Measurements from ENCODE around the gene ELMO1. TPM values are rescaled to one million over a fixed set of nuclear protein-coding genes. Genes with fewer than 3 reads are reported as not detected.

Gene ELMO1
- total and polyA plus RNA-seq, 2 experiments from 2014 or later = 6.5 to 24.9 TPM

DNA sequence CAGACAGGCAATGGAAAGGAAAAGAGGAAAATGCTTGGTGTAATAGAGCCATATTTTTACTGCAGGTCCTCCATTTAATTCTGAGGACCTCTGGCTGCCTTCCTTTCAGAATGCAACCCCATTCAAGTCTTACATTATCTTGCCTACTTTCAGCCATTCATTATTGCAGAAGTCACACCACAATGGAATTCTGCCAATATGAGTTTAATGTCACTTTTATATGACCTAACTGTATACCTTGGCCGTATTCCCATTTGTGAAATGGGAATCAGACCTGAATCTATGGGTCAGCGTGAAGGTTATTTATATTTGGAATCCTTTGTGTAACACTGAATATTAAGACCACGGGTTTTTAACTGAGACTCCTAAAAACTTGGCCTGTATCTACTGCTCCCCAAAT lies 482.6 kb downstream of the ELMO1 start:
- ATAC-seq = no peak
- H3K36me3 ChIP-seq (ENCODE audit: insufficient read depth) = no peaks in the 10 kb centered on the region
- H3K79me2 ChIP-seq (replicated peaks; ENCODE audit: insufficient read depth) = no peaks in the 10 kb centered on the region
- H3K4me3 ChIP-seq = no peak overlapping the region
- TF ChIP-seq, protein P1, sequence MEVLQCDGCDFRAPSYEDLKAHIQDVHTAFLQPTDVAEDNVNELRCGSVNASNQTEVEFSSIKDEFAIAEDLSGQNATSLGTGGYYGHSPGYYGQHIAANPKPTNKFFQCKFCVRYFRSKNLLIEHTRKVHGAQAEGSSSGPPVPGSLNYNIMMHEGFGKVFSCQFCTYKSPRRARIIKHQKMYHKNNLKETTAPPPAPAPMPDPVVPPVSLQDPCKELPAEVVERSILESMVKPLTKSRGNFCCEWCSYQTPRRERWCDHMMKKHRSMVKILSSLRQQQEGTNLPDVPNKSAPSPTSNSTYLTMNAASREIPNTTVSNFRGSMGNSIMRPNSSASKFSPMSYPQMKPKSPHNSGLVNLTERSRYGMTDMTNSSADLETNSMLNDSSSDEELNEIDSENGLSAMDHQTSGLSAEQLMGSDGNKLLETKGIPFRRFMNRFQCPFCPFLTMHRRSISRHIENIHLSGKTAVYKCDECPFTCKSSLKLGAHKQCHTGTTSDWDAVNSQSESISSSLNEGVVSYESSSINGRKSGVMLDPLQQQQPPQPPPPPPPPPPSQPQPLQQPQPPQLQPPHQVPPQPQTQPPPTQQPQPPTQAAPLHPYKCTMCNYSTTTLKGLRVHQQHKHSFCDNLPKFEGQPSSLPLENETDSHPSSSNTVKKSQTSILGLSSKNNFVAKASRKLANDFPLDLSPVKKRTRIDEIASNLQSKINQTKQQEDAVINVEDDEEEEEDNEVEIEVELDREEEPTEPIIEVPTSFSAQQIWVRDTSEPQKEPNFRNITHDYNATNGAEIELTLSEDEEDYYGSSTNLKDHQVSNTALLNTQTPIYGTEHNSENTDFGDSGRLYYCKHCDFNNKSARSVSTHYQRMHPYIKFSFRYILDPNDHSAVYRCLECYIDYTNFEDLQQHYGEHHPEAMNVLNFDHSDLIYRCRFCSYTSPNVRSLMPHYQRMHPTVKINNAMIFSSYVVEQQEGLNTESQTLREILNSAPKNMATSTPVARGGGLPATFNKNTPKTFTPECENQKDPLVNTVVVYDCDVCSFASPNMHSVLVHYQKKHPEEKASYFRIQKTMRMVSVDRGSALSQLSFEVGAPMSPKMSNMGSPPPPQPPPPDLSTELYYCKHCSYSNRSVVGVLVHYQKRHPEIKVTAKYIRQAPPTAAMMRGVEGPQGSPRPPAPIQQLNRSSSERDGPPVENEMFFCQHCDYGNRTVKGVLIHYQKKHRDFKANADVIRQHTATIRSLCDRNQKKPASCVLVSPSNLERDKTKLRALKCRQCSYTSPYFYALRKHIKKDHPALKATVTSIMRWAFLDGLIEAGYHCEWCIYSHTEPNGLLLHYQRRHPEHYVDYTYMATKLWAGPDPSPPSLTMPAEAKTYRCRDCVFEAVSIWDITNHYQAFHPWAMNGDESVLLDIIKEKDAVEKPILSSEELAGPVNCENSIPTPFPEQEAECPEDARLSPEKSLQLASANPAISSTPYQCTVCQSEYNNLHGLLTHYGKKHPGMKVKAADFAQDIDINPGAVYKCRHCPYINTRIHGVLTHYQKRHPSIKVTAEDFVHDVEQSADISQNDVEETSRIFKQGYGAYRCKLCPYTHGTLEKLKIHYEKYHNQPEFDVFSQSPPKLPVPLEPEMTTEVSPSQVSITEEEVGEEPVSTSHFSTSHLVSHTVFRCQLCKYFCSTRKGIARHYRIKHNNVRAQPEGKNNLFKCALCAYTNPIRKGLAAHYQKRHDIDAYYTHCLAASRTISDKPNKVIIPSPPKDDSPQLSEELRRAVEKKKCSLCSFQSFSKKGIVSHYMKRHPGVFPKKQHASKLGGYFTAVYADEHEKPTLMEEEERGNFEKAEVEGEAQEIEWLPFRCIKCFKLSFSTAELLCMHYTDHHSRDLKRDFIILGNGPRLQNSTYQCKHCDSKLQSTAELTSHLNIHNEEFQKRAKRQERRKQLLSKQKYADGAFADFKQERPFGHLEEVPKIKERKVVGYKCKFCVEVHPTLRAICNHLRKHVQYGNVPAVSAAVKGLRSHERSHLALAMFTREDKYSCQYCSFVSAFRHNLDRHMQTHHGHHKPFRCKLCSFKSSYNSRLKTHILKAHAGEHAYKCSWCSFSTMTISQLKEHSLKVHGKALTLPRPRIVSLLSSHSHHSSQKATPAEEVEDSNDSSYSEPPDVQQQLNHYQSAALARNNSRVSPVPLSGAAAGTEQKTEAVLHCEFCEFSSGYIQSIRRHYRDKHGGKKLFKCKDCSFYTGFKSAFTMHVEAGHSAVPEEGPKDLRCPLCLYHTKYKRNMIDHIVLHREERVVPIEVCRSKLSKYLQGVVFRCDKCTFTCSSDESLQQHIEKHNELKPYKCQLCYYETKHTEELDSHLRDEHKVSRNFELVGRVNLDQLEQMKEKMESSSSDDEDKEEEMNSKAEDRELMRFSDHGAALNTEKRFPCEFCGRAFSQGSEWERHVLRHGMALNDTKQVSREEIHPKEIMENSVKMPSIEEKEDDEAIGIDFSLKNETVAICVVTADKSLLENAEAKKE (CRISPR knock-in tag; IDR thresholded peaks at IDR 0.05) = no peak
- TF ChIP-seq ZNF331 (CRISPR knock-in tag; IDR thresholded peaks at IDR 0.05; ENCODE audit: low read depth) (no peak), ZNF114 (CRISPR knock-in tag; IDR thresholded peaks at IDR 0.05) (no peak), EZH2phosphoT487 (IDR thresholded peaks at IDR 0.05; ENCODE audit: unreplicated experiment) (no peak), CREB1 (CRISPR knock-in tag; IDR thresholded peaks at IDR 0.05; ENCODE audit: low read depth) (no peak), NANOG (IDR thresholded peaks at IDR 0.05; ENCODE audit: borderline replicate concordance) (no peak), STAT1 (IDR thresholded peaks at IDR 0.05; ENCODE audit: unreplicated experiment) (no peak), POLR2AphosphoS5 (IDR thresholded peaks at IDR 0.05; ENCODE audit: low read depth) (no peak), EZH2 (IDR thresholded peaks at IDR 0.05; ENCODE audit: low read depth, unreplicated experiment) (no peak), JUNB (IDR thresholded peaks at IDR 0.05; ENCODE audit: unreplicated experiment) (no peak)
- TF ChIP-seq, protein P2, sequence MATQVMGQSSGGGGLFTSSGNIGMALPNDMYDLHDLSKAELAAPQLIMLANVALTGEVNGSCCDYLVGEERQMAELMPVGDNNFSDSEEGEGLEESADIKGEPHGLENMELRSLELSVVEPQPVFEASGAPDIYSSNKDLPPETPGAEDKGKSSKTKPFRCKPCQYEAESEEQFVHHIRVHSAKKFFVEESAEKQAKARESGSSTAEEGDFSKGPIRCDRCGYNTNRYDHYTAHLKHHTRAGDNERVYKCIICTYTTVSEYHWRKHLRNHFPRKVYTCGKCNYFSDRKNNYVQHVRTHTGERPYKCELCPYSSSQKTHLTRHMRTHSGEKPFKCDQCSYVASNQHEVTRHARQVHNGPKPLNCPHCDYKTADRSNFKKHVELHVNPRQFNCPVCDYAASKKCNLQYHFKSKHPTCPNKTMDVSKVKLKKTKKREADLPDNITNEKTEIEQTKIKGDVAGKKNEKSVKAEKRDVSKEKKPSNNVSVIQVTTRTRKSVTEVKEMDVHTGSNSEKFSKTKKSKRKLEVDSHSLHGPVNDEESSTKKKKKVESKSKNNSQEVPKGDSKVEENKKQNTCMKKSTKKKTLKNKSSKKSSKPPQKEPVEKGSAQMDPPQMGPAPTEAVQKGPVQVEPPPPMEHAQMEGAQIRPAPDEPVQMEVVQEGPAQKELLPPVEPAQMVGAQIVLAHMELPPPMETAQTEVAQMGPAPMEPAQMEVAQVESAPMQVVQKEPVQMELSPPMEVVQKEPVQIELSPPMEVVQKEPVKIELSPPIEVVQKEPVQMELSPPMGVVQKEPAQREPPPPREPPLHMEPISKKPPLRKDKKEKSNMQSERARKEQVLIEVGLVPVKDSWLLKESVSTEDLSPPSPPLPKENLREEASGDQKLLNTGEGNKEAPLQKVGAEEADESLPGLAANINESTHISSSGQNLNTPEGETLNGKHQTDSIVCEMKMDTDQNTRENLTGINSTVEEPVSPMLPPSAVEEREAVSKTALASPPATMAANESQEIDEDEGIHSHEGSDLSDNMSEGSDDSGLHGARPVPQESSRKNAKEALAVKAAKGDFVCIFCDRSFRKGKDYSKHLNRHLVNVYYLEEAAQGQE (IDR thresholded peaks at IDR 0.05; ENCODE audit: unreplicated experiment) = no peak
- TF ChIP-seq, protein P3, sequence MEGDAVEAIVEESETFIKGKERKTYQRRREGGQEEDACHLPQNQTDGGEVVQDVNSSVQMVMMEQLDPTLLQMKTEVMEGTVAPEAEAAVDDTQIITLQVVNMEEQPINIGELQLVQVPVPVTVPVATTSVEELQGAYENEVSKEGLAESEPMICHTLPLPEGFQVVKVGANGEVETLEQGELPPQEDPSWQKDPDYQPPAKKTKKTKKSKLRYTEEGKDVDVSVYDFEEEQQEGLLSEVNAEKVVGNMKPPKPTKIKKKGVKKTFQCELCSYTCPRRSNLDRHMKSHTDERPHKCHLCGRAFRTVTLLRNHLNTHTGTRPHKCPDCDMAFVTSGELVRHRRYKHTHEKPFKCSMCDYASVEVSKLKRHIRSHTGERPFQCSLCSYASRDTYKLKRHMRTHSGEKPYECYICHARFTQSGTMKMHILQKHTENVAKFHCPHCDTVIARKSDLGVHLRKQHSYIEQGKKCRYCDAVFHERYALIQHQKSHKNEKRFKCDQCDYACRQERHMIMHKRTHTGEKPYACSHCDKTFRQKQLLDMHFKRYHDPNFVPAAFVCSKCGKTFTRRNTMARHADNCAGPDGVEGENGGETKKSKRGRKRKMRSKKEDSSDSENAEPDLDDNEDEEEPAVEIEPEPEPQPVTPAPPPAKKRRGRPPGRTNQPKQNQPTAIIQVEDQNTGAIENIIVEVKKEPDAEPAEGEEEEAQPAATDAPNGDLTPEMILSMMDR (conservative IDR thresholded peaks at IDR 0.05; ENCODE audit: low read depth in 2 of 2) = no peak
- TF ChIP-seq, protein P4, sequence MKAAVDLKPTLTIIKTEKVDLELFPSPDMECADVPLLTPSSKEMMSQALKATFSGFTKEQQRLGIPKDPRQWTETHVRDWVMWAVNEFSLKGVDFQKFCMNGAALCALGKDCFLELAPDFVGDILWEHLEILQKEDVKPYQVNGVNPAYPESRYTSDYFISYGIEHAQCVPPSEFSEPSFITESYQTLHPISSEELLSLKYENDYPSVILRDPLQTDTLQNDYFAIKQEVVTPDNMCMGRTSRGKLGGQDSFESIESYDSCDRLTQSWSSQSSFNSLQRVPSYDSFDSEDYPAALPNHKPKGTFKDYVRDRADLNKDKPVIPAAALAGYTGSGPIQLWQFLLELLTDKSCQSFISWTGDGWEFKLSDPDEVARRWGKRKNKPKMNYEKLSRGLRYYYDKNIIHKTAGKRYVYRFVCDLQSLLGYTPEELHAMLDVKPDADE (IDR thresholded peaks at IDR 0.05) = no peak
- Mint-ChIP-seq H3K27ac (no peak overlapping the region), H3K4me1 (peaks cover 30% of the 10 kb centered on the region), H3K36me3 (ENCODE audit: low read depth) (no peaks in the 10 kb centered on the region), H3K27me3 (ENCODE audit: insufficient read depth, low read depth, poor library complexity) (peaks cover 2% of the 10 kb centered on the region), H3K4me3 (no peak overlapping the region), H3K9me3 (peaks cover 3% of the 10 kb centered on the region; the same call in 1 of the 3 replicates)
- no peak overlapping the region for H3K27ac ChIP-seq (ENCODE audit: low read depth)
- no peaks in the 10 kb centered on the region for H3K9me2 ChIP-seq (ENCODE audit: insufficient read depth)
- H3K27me3 ChIP-seq (ENCODE audit: insufficient read depth) = no peaks in the 10 kb centered on the region
- H2AFZ ChIP-seq = no peak overlapping the region
- H3K4me1 ChIP-seq (ENCODE audit: insufficient read depth) = peaks cover 37% of the 10 kb centered on the region
- H3F3A ChIP-seq (replicated peaks; ENCODE audit: low read depth) = no peaks in the 10 kb centered on the region
- DNase-seq (ENCODE audit: low spot score) = no peak
- no peak overlapping the region for H3K4me2 ChIP-seq
- H4K20me1 ChIP-seq (replicated peaks; ENCODE audit: insufficient read depth) = no peaks in the 10 kb centered on the region

Measured in GM23338 (cell line).